ENCODE measurements around the gene MKX.

MKX gene

DNA sequence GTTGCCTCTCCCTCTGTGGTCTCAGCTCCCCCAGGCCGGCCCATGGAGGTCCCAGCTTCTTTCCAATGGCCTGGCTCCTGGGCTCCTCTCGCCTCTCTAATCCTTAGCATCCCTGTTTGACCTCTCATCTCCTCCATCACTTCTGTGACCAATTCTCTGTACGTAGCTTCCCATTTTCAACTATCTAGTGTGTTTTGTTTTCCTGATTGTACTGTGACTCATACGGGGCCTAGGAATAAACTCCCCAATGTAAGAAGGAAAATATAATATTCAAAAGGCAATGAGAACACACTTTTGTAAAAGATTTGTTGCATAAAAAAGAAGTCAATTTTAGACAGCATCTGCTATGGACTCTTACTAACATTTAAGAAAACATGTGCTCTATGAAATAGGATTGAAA lies 90.3 kb downstream of the MKX start:
- no peak for DNase-seq (ENCODE audit: low read depth in 2 of 2, low spot score in 1 of 2)

DNA sequence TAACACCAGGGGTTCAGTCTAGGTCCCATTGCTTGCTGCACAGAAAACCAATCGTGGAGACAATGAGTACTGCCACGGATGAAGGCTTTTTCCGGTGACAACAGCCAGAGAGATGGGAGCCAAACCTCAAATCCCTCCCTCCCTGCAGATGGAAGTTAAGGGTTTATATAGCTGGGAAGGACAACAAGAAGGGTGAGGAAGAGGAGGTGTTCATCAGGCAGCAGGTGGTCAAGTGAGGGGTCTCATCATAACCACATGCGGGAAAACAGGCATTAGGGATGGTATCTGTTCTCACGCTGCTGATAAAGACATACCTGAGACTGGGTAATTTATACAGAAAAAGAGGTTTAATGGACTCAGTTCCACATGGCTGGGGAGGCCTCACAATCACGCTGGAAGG lies 91.3 kb downstream of the MKX start:
- no peak for DNase-seq (ENCODE audit: low read depth in 2 of 2, low spot score in 1 of 2)

DNA sequence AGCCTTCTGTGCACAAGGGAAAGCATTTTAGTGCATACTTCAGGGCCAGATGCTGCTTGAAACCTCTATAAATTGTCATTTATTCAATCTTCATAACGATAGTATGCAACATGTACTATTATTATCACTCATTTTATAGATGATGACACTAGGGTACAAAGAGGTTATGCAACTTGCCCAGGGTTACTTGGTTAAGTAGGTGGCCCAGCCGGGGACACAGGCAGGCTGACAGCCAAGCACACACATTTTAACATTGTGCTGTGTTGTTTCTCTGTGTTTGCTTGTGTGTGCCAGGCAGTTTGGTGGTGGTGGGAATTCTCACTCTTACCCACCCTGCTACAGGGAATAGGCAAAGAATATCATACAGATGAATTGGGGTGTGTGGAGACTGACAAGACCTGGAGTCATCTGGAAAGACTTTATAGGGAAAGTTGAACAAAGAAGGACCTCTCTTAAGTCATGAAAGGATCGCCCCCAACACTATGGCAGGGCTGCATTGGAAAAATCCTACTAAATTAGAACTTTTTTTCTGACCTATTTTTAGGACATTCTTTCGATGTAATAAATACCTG lies 98.9 kb downstream of the MKX start:
- no peak for DNase-seq (ENCODE audit: low read depth in 2 of 2, low spot score in 1 of 2)

DNA sequence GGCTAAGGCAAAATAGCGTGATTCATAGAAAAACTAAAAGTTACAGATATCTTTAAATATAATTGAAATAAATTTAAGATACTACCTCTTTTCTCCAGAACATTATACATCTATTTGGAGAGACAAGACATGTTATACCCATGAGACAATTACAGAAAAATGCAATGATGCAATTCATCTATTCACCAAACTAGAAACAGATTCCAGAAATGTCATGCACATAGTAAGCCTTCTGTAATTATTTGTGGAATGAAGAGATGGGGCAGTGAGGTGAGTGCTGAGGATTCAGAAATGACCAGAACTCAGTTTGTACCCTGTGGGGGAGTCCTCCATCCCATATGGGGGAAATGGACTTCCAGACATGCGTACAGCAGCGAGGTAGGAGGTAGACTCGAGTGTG lies 99.4 kb downstream of the MKX start:
- no peak for DNase-seq (ENCODE audit: low read depth in 2 of 2, low spot score in 1 of 2)

DNA sequence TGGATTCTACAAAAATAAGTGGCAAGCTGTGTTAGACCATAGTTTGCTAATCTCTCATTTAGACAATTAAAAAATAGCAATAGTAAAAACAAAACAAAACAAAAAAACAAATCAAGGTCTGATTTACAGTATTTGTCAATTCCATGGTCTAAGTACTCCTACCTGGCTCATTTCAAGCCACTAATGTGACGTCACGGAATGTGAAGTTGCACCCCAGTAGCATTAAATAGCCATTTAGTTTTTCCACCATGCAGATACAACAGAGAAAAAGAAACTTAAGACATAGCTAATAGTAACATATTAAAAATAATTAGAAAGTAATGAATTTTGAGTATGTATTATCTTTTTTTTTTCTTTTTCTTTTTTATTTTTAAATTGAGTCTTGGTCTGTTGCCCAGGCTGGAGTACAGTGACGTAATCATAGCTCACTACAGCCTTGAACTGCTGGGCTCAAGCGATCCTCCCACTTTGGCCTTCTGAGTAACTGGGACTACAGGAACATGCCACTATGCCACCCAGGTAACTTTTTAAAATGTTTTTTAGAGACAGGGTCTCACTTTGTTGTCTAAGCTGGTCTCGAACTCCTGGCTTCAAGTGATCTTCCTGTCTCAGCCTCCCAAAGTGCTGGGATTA lies 101.2 kb downstream of the MKX start:
- no peak for DNase-seq (ENCODE audit: low read depth in 2 of 2, low spot score in 1 of 2)

DNA sequence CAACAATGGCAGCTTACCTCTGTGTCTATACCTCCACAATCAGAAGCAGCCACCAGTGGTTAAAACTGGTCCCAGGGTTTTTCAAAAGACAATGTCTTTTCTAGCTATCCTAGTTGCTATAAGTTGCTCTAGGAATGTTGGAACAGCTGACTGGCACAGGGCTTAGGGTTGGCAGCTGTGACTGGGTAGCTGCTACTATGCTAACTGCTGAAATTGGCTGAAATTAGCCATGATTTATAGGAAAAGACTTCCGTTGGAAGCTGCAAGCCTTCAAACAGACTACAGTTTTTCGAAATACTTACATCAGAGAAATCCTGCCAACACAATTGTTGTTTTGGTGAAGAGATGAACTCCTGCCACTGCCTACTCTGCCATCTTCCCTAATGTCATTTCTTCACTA lies 102.3 kb downstream of the MKX start:
- DNase-seq (ENCODE audit: low read depth in 2 of 2, low spot score in 1 of 2) = no peak

DNA sequence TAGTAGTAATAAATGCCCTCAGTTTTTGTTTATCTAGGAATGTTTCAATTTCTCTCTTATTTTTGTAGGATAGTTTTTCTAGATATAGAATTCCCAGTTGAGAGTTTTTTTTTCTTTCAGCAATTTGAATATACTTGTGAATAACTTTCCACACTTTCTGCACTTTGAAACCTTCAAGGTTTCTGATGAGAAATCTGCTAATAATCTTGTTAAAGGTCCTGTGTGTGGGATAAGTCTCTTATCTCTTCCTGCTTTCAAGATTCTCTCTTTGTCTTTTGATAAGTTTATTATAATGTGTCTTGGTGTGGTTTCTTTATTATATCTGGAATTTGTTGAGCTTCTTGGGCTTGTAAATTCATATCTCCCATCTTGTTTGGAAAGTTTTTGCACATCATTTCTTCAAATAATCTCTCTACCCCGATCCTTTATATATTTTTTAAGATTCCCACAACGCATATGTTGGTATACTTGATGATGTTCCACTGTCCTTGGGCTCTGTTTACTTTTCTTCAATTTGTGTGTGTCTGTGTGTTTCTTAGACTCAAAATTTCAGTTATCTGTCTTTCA lies 103.5 kb downstream of the MKX start:
- no peak for DNase-seq (ENCODE audit: low read depth in 2 of 2, low spot score in 1 of 2)

DNA sequence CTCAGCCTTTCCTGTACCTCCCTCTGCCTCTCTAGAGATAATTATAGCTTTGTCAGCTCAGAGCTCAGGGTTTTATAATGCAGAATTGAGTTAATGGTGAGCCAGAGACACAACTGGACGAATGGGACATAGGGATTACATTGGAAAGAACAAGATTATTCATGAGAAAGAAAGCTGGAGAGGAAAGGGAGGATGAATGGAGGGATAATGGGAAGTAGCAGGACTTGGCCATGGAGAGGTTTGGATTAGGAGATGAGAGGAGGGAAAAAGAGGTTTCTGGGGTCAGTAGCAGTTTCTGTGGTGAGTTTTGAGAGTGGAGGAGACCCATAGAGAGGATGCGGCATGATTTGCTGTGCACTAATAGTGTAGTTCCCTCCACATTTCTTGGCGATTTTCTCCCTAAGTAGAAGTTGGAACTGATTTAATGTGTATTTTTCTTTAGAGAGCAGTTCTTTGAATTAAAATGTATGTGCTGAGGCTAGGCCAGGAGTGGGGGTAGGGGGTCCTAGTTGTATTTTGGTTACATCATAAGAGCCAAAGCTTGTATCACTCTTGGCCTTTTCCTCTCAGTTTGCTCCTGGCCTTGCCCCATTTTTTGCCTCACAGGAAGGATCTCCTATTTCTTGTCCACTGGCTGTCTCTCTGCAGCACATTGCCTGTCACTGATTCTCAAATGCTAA lies 107.4 kb downstream of the MKX start:
- no peak for DNase-seq (ENCODE audit: low read depth in 2 of 2, low spot score in 1 of 2)

DNA sequence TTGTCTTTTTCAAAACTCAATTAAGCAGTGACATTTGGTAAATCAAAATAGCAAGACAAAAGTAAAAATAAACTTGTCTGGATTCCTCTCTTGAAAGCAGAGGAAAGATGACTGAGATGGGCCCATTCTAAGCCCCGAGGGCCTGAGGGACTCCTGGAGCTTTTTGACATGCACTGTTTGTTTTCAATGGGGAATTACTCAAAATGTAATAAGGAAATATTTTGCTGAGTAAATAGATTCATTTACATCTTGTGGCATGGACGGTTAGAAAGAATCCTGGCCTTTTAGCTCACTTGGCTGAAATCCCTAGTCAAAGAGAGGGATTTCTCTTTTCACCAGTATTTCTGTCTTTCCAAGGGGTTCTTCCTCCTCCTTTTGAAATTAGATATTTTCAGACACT lies 108.0 kb downstream of the MKX start:
- no peak for DNase-seq (ENCODE audit: low read depth in 2 of 2, low spot score in 1 of 2)

DNA sequence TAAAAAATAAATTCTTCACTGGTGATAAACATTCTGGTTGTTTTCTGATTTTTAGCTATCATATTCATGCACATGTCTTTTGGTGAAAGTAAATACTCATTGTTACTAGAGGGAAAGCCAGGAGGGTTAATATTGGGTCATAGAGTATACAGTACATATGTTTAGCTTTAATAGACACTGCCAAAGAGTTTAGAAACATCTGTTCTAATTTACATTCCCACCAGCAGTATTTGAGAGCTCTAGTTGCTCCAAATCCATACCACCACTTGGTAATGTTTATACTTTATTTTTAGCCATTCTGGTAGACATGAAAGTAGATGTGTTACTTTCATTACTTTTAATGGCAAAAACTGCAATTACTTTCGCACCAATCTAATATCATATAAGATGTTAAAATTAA lies 108.8 kb downstream of the MKX start:
- DNase-seq (ENCODE audit: low read depth in 2 of 2, low spot score in 1 of 2) = no peak

DNA sequence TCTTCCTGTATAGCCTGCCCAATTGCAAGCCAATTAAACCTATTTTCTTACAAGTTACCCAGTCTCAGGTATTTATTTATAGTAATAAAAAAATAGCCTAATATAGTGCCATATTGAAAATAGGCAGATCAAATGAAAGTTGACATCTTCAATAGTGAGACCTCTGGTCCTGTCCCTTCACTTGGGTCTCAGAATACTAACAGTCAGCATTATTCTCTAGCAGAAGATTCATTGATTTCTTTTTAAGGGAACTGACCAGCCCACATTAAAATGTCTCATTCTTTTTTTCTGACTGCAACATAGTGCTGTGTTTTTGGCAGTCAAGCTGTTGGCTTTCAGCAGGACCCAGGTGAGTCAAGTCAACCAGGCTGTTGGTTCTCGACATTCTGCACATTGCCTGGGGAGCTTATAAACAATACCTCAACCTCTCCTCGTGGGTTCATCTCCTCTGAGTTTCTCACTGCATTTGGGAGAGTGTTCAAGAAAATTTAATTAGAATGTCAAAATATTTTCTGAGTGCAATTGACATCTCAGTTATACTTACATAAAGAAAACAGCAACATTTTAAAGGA lies 109.8 kb downstream of the MKX start:
- DNase-seq (ENCODE audit: low read depth in 2 of 2, low spot score in 1 of 2) = no peak

DNA sequence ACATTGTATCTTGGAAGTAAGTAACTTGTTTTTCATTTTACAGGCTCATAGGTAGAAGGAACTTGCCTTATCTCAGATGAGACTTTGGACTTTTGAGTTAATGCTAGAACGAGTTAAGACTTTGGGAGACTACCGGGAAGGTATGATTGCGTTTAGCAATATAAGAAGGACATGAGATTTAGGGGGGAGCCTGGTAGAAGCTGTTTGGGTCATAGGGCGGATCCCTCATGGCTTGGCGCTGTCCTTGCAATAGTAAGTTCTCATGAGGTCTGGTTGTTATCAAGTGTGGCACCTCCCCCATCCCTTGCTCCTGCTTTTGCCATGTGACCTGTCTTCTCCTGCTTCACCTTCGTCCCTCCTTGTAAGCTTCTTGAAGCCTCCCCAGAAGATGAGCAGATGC lies 110.3 kb downstream of the MKX start:
- no peak for DNase-seq (ENCODE audit: low read depth in 2 of 2, low spot score in 1 of 2)

DNA sequence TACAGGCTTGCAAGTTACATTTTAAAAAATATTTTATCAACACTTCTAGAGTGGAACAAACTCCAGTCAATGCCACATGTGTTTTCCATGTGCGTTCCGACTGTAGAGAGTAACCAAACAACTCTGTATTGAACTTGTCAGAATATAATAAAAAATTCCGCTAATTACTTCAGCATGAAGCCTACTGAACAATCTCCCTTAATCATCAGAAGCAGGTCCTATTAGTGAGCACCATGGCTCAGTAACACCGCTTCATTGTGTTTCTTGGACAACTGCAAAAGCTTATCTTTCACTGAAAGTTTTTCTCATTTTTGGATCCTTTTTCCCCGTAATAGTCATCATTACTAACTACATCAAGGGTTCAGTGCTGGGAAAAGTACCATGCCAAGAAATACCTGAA lies 117.0 kb downstream of the MKX start:
- DNase-seq (ENCODE audit: low read depth in 2 of 2, low spot score in 1 of 2) = no peak

DNA sequence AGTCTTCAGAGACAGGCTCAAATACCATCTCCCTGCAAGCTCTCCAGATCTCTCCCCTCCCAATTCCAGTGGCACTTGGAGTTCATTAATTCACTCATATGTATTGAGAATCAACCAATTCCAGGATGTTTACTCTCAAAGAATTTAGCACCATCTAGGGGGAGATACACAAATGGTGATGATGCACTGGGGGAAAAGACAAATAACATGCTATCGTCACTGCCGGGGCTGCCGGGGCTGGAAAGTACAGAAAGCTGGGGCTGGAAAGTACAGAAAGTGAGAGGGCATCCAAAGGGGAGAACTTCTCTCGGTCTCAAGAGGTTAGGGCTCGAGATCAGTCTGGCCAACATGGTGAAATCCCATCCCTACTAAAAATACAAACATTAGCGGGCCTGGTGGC lies 118.7 kb downstream of the MKX start:
- DNase-seq (ENCODE audit: low read depth in 2 of 2, low spot score in 1 of 2) = no peak

DNA sequence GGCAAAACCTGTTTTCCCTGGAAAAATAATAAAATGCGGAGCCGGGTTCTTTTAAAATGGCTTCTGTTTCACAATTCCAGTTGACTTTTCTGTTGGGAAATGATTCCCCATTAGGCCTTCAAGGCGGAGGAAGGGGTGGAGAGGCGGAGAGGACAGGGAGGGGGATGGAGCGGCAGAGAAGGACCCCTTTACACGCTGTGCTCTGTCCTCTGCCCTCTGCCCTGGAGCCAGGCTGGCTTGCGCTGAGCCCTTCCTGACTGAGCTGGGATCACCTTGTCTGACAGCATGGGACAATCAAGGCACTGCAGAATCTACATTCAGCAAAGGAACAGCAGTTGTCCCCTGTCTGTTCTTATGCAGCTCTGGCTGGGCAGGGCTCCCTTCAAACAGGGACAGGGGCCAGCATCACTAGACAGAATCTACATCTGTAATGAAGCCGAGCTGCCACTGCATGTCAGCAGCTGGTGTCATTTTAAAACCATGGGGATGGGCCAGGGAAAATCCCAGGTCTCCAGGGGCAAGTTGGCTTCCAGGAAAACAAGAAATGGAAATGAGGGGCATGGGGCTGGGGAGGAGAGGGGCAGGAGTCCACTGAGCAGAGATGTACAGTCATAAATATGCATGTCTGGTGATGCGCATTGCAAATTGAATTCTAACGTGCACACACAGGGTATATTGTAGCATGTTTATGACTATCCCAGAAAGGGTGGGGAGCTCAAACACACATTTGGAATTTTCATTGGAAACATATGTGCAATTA lies 120.0 kb downstream of the MKX start:
- DNase-seq (ENCODE audit: low read depth in 2 of 2, low spot score in 1 of 2) = no peak

DNA sequence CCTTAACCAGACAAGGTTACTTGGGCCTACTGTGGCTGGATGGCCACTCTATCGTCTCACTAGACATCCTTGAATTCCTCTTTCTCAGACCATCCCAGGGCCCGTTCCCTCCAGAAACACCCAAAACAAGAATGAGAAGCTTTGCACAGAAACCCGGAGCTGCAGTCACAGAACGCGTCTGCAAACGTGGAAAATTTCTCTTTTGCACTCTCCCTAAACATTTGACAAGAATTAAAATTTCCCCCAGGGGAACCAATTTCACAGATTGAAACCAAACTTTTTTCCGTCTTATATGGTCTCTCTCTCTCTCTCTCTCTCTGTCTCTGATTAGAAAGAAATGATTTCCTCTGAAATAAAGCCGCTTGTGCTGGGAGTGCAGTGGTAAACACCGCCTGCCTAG lies 120.7 kb downstream of the MKX start:
- DNase-seq (ENCODE audit: low read depth in 2 of 2, low spot score in 1 of 2) = no peak

Measured in stimulated activated CD8-positive, alpha-beta memory T cell treated with anti-CD3 and anti-CD28 coated beads, Interleukin-4, amount 100 ng/mL, for 1 hour (primary cell).